A549 (cell line): ENCODE data around the gene GABRR3. TPM values are rescaled to one million over a fixed set of nuclear protein-coding genes. Genes with fewer than 3 reads are reported as not detected.
A peak's percentile ranks its signal among the peaks of the same experiment; 100 is the strongest.

Source experiments
- ATAC-seq, 2 experiments: fragments of 200-7000 bp in 1 of 2; fragments of >200 bp in 1 of 2; cut with Nextera tagmentation in 1 of 2; cut with Tn5 transposase in 1 of 2; 3 replicates each; pipeline versions ENCODE4 v1.8.0 to v1.9.1; 2018 to 2020; ENCODE audit warnings: mild to moderate bottlenecking in 1 of 2, moderate library complexity in 1 of 2
- CTCF ChIA-PET: fragments of 300-600 bp; sonication (Branson Sonifier 250); formaldehyde crosslinking; extraction: SDS; loops from one replicate; lab custom pipeline; 2021; ENCODE audit warnings: antibody characterized with exemption, inconsistent platforms; lab: Yijun Ruan, JAX
- POLR2A ChIA-PET: fragments of 350-600 bp; formaldehyde crosslinking; extraction: SDS; loops from one replicate; lab custom pipeline; 2021; ENCODE audit warnings: antibody characterized with exemption, inconsistent platforms; lab: Yijun Ruan, JAX
- DNase-seq, 2 experiments: peaks; one replicate each; pipeline versions ENCODE4 v3.0.0 to v3.0.0-alpha.2; 2011 to 2016; ENCODE audit warnings: low read depth in 1 of 2, low spot score in 1 of 2
- FAIRE-seq: peaks from 2 replicates; lab custom pipeline; 2011; peaks lifted over from hg19 to GRCh38; lab: Jason Lieb, UNC
- H3K27ac ChIP-seq, 2 experiments: fragments of >200 bp; sonication (Bioruptor Twin); formaldehyde crosslinking; 3 replicates each; pipeline ENCODE4 v1.5.1; 2016 to 2017
- H3K4me1 ChIP-seq: fragments of >200 bp; sonication (Bioruptor Twin); formaldehyde crosslinking; 3 replicates; pipeline ENCODE4 v1.6.1; 2016
- H3K4me2 ChIP-seq: fragments of >200 bp; sonication (Bioruptor Twin); formaldehyde crosslinking; 3 replicates; pipeline ENCODE4 v1.6.1; 2016
- H3K4me3 ChIP-seq: fragments of >200 bp; sonication (Bioruptor Twin); formaldehyde crosslinking; 3 replicates; pipeline ENCODE4 v1.5.1; 2016
- H3K9me3 ChIP-seq: fragments of >200 bp; sonication (Bioruptor Twin); formaldehyde crosslinking; 3 replicates; pipeline ENCODE4 v1.6.1; 2016
- ATOH8 ChIP-seq: fragments of 250-450 bp; sonication (Bioruptor Pico); IDR thresholded peaks from 2 replicates; pipeline ENCODE4 v1.5.0; 2020; ENCODE audit warnings: low read depth, mild to moderate bottlenecking, moderate library complexity
- CBX2 ChIP-seq: fragments of 200-600 bp; sonication (generic); IDR thresholded peaks from 2 replicates; pipeline ENCODE4 v1.6.1; 2016; ENCODE audit warnings: low read depth, mild to moderate bottlenecking, borderline replicate concordance
- CEBPB ChIP-seq, 2 experiments: fragments of >200 bp in 1 of 2; sonication (Bioruptor Twin) in 1 of 2; formaldehyde crosslinking in 1 of 2; IDR thresholded peaks; 2 replicates each; pipeline ENCODE4 v1.6.1; 2012 to 2016
- CHD4 ChIP-seq: fragments of 200-600 bp; sonication (generic); IDR thresholded peaks from 2 replicates; pipeline ENCODE4 v1.6.1; 2016; ENCODE audit warnings: antibody characterized with exemption, mild to moderate bottlenecking, borderline replicate concordance
- CTCF ChIP-seq: fragments of >200 bp; sonication (Bioruptor Twin); formaldehyde crosslinking; IDR thresholded peaks from 3 replicates; pipeline ENCODE4 v1.5.1; 2016
- EHF ChIP-seq: fragments of 250-450 bp; sonication (Bioruptor Pico); IDR thresholded peaks from 2 replicates; pipeline ENCODE4 v1.5.0; 2020; ENCODE audit warnings: mild to moderate bottlenecking
- HOXB13 ChIP-seq: fragments of 250-450 bp; sonication (Bioruptor Pico); IDR thresholded peaks from 2 replicates; pipeline ENCODE4 v1.5.0; 2020; ENCODE audit warnings: low read depth, mild to moderate bottlenecking, moderate library complexity
- JUN ChIP-seq, 2 experiments: fragments of >200 bp; sonication (Bioruptor Twin); formaldehyde crosslinking; IDR thresholded peaks; 2 replicates in 1 of 2; 3 replicates in 1 of 2; pipeline ENCODE4 v1.6.1; 2016 to 2017
- MAFK ChIP-seq: fragments of 450-650 bp; IDR thresholded peaks from 2 replicates; pipeline ENCODE4 v1.6.1; 2014; ENCODE audit not compliant: partially characterized antibody
- MYC ChIP-seq: IDR thresholded peaks from 2 replicates; pipeline ENCODE4 v1.6.1; 2012; ENCODE audit warnings: mild to moderate bottlenecking, inconsistent platforms, low read length, improper control_type of control experiment, borderline replicate concordance
- NFE2L2 ChIP-seq: fragments of 150-350 bp; conservative IDR thresholded peaks from 2 replicates; pipeline ENCODE4 v1.6.1; 2014; ENCODE audit warnings: low read length
- RAD21 ChIP-seq, 2 experiments: fragments of >200 bp in 1 of 2; sonication (Bioruptor Twin) in 1 of 2; formaldehyde crosslinking in 1 of 2; IDR thresholded peaks in 1 of 2; conservative IDR thresholded peaks in 1 of 2; 2 replicates in 1 of 2; 3 replicates in 1 of 2; pipeline ENCODE4 v1.6.1; 2012 to 2018; ENCODE audit warnings: inconsistent platforms in 1 of 2
- RCOR1 ChIP-seq: fragments of 150-350 bp; IDR thresholded peaks from 2 replicates; pipeline ENCODE4 v1.6.1; 2014; ENCODE audit warnings: antibody characterized with exemption, low read length, low read depth
- SMC3 ChIP-seq: fragments of >200 bp; sonication (Bioruptor Twin); formaldehyde crosslinking; IDR thresholded peaks from 3 replicates; pipeline ENCODE4 v1.6.1; 2018; ENCODE audit warnings: inconsistent platforms
- TFCP2L1 ChIP-seq: fragments of 250-450 bp; sonication (Bioruptor Pico); IDR thresholded peaks from 2 replicates; pipeline ENCODE4 v1.5.0; 2021; ENCODE audit warnings: mild to moderate bottlenecking
- TP53 ChIP-seq: fragments of 250-450 bp; sonication (Bioruptor Pico); IDR thresholded peaks from 2 replicates; pipeline ENCODE4 v1.5.0; 2021; ENCODE audit warnings: mild to moderate bottlenecking, moderate library complexity
- ZC3H11A ChIP-seq: fragments of 450-650 bp; IDR thresholded peaks from 2 replicates; pipeline ENCODE4 v1.6.1; 2014; ENCODE audit warnings: antibody characterized with exemption, mild to moderate bottlenecking
- ZNF302 ChIP-seq: fragments of 250-450 bp; sonication (Bioruptor Pico); IDR thresholded peaks from 2 replicates; pipeline ENCODE4 v1.9.0; 2021; ENCODE audit warnings: inconsistent platforms, mild to moderate bottlenecking, moderate library complexity
- ZSCAN20 ChIP-seq: fragments of 250-450 bp; sonication (Bioruptor Pico); IDR thresholded peaks from 2 replicates; pipeline ENCODE4 v1.8.0; 2022; ENCODE audit warnings: mild to moderate bottlenecking, moderate library complexity
- WGBS: methylation state at CpG from one replicate; pipeline ENCODE4 v1.1.6; 2017; ENCODE audit errors: missing lambda C conversion rate; 5-methylcytosine and 5-hydroxymethylcytosine counted together
- polyA plus RNA-seq, 4 experiments: library from polyadenylated mRNA; depleted of rRNA in 3 of 4; stranded (reverse); fragments of >200 nt; fragmentation: RNase III in 1 of 4; extraction: RNeasy Plus Mini Kit Qiagen cat#74134 plus additional on column Dnase treatment in 1 of 4; gene quantifications; 2 replicates in 3 of 4; 3 replicates in 1 of 4; pipeline ENCODE4 v1.2.3, GENCODE V29; 2011 to 2017
- TF ChIP-seq, protein P1 (sequence below): fragments of 450-650 bp; IDR thresholded peaks from 2 replicates; pipeline ENCODE4 v1.6.1; 2014; ENCODE audit warnings: antibody characterized with exemption
- TF ChIP-seq, protein P2 (sequence below): fragments of 200-600 bp; sonication (generic); IDR thresholded peaks from 2 replicates; pipeline ENCODE4 v1.6.1; 2016; ENCODE audit warnings: antibody characterized with exemption, mild to moderate bottlenecking, moderate library complexity

Gene GABRR3
- polyA plus RNA-seq, 2 of the 4 experiments (the other 2 are of a cell fraction), result not detected

GRCh38 chr3:97970156-97970555 lies 65.0 kb downstream of the GABRR3 start:
- Histone ChIP-seq H3K4me3 (no peak overlapping the region), H3K4me1 (peaks cover 17% of the 10 kb centered on the region; the same call in 2 of the 3 replicates), H3K9me3 (no peaks in the 10 kb centered on the region), H3K4me2 (peak overlapping the region; percentile 96), H3K27ac (no peak overlapping the region)
- POLR2A ChIA-PET, result no interaction called here
- TF ChIP-seq ZNF302 (CRISPR knock-in tag) (no peak), ZSCAN20 (CRISPR knock-in tag) (no peak), NFE2L2 (no peak), TP53 (CRISPR knock-in tag) (no peak), EHF (CRISPR knock-in tag) (no peak), TFCP2L1 (no peak), ZC3H11A (no peak), CTCF (no peak), MAFK (no peak), CBX2 (no peak), CEBPB (IDR thresholded peaks at IDR 0.05) (no peak), RCOR1 (no peak), SMC3 (no peak), ATOH8 (no peak), MYC (no peak), RAD21 (conservative IDR thresholded peaks at IDR 0.05 in 1 of 2, IDR thresholded peaks at IDR 0.05 in 1 of 2) (no peak), CHD4 (no peak)
- TF ChIP-seq, protein P1, sequence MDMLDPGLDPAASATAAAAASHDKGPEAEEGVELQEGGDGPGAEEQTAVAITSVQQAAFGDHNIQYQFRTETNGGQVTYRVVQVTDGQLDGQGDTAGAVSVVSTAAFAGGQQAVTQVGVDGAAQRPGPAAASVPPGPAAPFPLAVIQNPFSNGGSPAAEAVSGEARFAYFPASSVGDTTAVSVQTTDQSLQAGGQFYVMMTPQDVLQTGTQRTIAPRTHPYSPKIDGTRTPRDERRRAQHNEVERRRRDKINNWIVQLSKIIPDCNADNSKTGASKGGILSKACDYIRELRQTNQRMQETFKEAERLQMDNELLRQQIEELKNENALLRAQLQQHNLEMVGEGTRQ, result no peak
- TF ChIP-seq, protein P2, sequence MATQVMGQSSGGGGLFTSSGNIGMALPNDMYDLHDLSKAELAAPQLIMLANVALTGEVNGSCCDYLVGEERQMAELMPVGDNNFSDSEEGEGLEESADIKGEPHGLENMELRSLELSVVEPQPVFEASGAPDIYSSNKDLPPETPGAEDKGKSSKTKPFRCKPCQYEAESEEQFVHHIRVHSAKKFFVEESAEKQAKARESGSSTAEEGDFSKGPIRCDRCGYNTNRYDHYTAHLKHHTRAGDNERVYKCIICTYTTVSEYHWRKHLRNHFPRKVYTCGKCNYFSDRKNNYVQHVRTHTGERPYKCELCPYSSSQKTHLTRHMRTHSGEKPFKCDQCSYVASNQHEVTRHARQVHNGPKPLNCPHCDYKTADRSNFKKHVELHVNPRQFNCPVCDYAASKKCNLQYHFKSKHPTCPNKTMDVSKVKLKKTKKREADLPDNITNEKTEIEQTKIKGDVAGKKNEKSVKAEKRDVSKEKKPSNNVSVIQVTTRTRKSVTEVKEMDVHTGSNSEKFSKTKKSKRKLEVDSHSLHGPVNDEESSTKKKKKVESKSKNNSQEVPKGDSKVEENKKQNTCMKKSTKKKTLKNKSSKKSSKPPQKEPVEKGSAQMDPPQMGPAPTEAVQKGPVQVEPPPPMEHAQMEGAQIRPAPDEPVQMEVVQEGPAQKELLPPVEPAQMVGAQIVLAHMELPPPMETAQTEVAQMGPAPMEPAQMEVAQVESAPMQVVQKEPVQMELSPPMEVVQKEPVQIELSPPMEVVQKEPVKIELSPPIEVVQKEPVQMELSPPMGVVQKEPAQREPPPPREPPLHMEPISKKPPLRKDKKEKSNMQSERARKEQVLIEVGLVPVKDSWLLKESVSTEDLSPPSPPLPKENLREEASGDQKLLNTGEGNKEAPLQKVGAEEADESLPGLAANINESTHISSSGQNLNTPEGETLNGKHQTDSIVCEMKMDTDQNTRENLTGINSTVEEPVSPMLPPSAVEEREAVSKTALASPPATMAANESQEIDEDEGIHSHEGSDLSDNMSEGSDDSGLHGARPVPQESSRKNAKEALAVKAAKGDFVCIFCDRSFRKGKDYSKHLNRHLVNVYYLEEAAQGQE, result no peak
- ATAC-seq (no peak), FAIRE-seq (no peak), DNase-seq (no peak)
- CTCF ChIA-PET, result interaction anchor here (1.4 to 3.1 kb wide), 2 partner anchors 11 to 53 kb away, joined by 4 to 12 read pairs; no protein-coding TSS in a partner anchor
- 76% methylated on average over 1 of the region's 1 CpG for whole genome bisulfite sequencing

DNA sequence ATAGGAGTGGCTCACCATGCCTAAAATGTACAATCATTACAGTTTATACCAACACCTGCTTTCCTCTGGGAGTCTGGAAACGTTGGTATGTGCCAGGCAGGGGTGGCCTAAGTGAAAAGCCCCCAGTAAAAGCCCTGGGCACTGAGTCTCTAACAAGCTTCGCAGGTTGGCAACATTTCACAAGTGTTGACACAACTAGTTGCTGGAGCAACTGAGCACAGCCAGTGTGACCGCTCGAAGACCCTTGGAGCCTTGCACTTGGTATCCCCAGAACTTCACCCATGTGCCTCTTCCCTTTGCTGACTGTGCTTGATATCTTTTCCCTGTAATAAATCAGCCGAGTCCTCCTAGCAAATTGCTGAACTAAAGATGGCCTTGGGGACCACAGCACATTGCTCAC lies 65.6 kb downstream of the GABRR3 start:
- 84% methylated on average over 5 of the region's 5 CpGs for WGBS
- H3K9me3 ChIP-seq, result no peaks in the 10 kb centered on the region
- FAIRE-seq, result no peak
- ATAC-seq, result no peak
- CTCF ChIA-PET, result interaction anchor here (0.6 to 3.1 kb wide), 4 partner anchors 8 to 177 kb away, joined by 3 to 12 read pairs (median 4); no protein-coding TSS in a partner anchor
- peaks cover 17% of the 10 kb centered on the region; the same call in 2 of the 3 replicates for H3K4me1 ChIP-seq
- POLR2A ChIA-PET, result no interaction called here
- no peak overlapping the region for H3K4me2 ChIP-seq
- H3K4me3 ChIP-seq, result no peak overlapping the region
- DNase-seq, result no peak
- no peak overlapping the region for H3K27ac ChIP-seq
- no peak for TF ChIP-seq JUN (IDR thresholded peaks at IDR 0.05)
- TF ChIP-seq, protein P1, result no peak
- TF ChIP-seq HOXB13 (CRISPR knock-in tag), result no peak
